PC-3 (cell line): Measurements from ENCODE around the gene RFC3.

Experiments
- EZH2 ChIP-seq: fragments of 300-600 bp; sonication (generic); IDR thresholded peaks from one replicate; pipeline ENCODE4 v1.6.1; 2017; ENCODE audit warnings: antibody characterized with exemption, mild to moderate bottlenecking, low read length; ENCODE audit not compliant: unreplicated experiment
- EZH2phosphoT487 ChIP-seq: fragments of 300-600 bp; sonication (generic); IDR thresholded peaks from 2 replicates; pipeline ENCODE4 v1.6.1; 2018; ENCODE audit warnings: mild to moderate bottlenecking, antibody characterized with exemption, low read length, borderline replicate concordance
- TF ChIP-seq, protein P1 (sequence below): fragments of 300-600 bp; sonication (generic); conservative IDR thresholded peaks from 2 replicates; pipeline ENCODE4 v1.5.1; 2017; ENCODE audit warnings: antibody characterized with exemption, low read depth, mild to moderate bottlenecking, low read length

- TF ChIP-seq, protein P1, sequence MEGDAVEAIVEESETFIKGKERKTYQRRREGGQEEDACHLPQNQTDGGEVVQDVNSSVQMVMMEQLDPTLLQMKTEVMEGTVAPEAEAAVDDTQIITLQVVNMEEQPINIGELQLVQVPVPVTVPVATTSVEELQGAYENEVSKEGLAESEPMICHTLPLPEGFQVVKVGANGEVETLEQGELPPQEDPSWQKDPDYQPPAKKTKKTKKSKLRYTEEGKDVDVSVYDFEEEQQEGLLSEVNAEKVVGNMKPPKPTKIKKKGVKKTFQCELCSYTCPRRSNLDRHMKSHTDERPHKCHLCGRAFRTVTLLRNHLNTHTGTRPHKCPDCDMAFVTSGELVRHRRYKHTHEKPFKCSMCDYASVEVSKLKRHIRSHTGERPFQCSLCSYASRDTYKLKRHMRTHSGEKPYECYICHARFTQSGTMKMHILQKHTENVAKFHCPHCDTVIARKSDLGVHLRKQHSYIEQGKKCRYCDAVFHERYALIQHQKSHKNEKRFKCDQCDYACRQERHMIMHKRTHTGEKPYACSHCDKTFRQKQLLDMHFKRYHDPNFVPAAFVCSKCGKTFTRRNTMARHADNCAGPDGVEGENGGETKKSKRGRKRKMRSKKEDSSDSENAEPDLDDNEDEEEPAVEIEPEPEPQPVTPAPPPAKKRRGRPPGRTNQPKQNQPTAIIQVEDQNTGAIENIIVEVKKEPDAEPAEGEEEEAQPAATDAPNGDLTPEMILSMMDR = peak; percentile 64
- TF ChIP-seq EZH2phosphoT487 = no peak
- no peak for TF ChIP-seq EZH2
Observed at GRCh38 chr13:33799950-33800592, 17.9 kb upstream of the RFC3 start.
